Upper lobe of left lung (tissue), 4 donors: ENCODE measurements around the gene COX7B2.

Experiments
- CTCF ChIP-seq, 6 experiments: fragments of 450-650 bp in 4 of 6; fragments of 200-600 bp in 2 of 6; sonication (generic) in 2 of 6; IDR thresholded peaks; one replicate each; pipeline ENCODE4 v1.5.1; 2016 to 2019; ENCODE audit warnings: antibody characterized with exemption in 6 of 6
- EP300 ChIP-seq, 4 donors: sonication (generic); formaldehyde crosslinking; IDR thresholded peaks; one replicate each; pipeline ENCODE4 v1.5.1; 2017; ENCODE audit warnings: antibody characterized with exemption in 4 of 4, control low read depth in 2 of 4

GRCh38 chr4:46878641-46879040, 30.4 kb downstream of the COX7B2 start:
- TF ChIP-seq CTCF (IDR thresholded peaks at IDR 0.05), result no peak
- TF ChIP-seq EP300 (IDR thresholded peaks at IDR 0.05), result no peak
